Neural crest cell (in vitro differentiated cells): ENCODE data around the gene DDX10. TPM values are rescaled to one million over a fixed set of nuclear protein-coding genes. Genes with fewer than 3 reads are reported as not detected.
A peak's percentile ranks its signal among the peaks of the same experiment; 100 is the strongest.

Experiments
- DNase-seq: peaks from one replicate; pipeline ENCODE4 v3.0.0; 2021; ENCODE audit warnings: low read depth, mixed read lengths, low spot score
- H3K27ac Mint-ChIP-seq: one replicate; pipeline ENCODE4 v1.8.0; 2021; ENCODE audit warnings: mild to moderate bottlenecking, mixed read lengths; ENCODE audit not compliant: unreplicated experiment
- H3K27me3 Mint-ChIP-seq: 2 replicates; pipeline ENCODE4 v1.8.0; 2021; ENCODE audit warnings: low read depth, mild to moderate bottlenecking, mixed read lengths
- H3K36me3 Mint-ChIP-seq: 2 replicates; pipeline ENCODE4 v1.8.0; 2021; ENCODE audit warnings: low read depth, mild to moderate bottlenecking, mixed read lengths
- H3K4me1 Mint-ChIP-seq: 2 replicates; pipeline ENCODE4 v1.8.0; 2021; ENCODE audit warnings: mixed read lengths
- H3K4me3 Mint-ChIP-seq: one replicate; pipeline ENCODE4 v1.8.0; 2021; ENCODE audit warnings: mild to moderate bottlenecking, mixed read lengths
- H3K9me3 Mint-ChIP-seq: 2 replicates; pipeline ENCODE4 v1.8.0; 2021; ENCODE audit warnings: mixed read lengths
- CTCF ChIP-seq: fragments of 200-600 bp; sonication (generic); conservative IDR thresholded peaks from 2 replicates; pipeline ENCODE4 v1.5.0; 2021; ENCODE audit warnings: antibody characterized with exemption, mild to moderate bottlenecking
- total RNA-seq: library from RNA; stranded (reverse); gene quantifications from 2 replicates; pipeline ENCODE4 v1.2.1, GENCODE V29; 2021

DDX10 gene
- total RNA-seq, 1 donor from 2014 or later: 38.5 TPM

GRCh38 chr11:108891909-108892511 lies 227.1 kb downstream of the DDX10 start:
- peaks cover 16% of the 10 kb centered on the region for H3K4me1 Mint-ChIP-seq
- no peak for TF ChIP-seq CTCF
- H3K27ac Mint-ChIP-seq: no peak overlapping the region
- no peak overlapping the region for H3K4me3 Mint-ChIP-seq
- H3K9me3 Mint-ChIP-seq: no peaks in the 10 kb centered on the region
- no peak for DNase-seq
- H3K27me3 Mint-ChIP-seq: no peaks in the 10 kb centered on the region
- no peaks in the 10 kb centered on the region for H3K36me3 Mint-ChIP-seq

GRCh38 chr11:108895579-108896480 lies 231.0 kb downstream of the DDX10 start:
- TF ChIP-seq CTCF: no peak
- Mint-ChIP-seq H3K36me3 (no peaks in the 10 kb centered on the region), H3K27ac (peak overlapping the region; percentile 37), H3K4me1 (peaks cover 26% of the 10 kb centered on the region), H3K9me3 (no peaks in the 10 kb centered on the region), H3K4me3 (no peak overlapping the region), H3K27me3 (peaks cover 2% of the 10 kb centered on the region)
- DNase-seq: no peak

- DNase-seq: no peak
- Mint-ChIP-seq H3K4me1 (peaks cover 34% of the 10 kb centered on the region), H3K9me3 (no peaks in the 10 kb centered on the region), H3K27me3 (peaks cover 8% of the 10 kb centered on the region), H3K36me3 (no peaks in the 10 kb centered on the region), H3K27ac (no peak overlapping the region), H3K4me3 (peak overlapping the region; percentile 15)
- no peak for TF ChIP-seq CTCF
These were observed 232.2 kb downstream of the DDX10 start for GRCh38 chr11:108897071-108897481.

- Mint-ChIP-seq H3K4me1 (peaks cover 35% of the 10 kb centered on the region), H3K9me3 (no peaks in the 10 kb centered on the region), H3K36me3 (no peaks in the 10 kb centered on the region), H3K27me3 (peaks cover 9% of the 10 kb centered on the region), H3K27ac (no peak overlapping the region), H3K4me3 (no peak overlapping the region)
- TF ChIP-seq CTCF: no peak
- DNase-seq: no peak
These were observed 233.0 kb downstream of the DDX10 start for GRCh38 chr11:108897916-108898315.

- H3K4me1 Mint-ChIP-seq: peaks cover 28% of the 10 kb centered on the region
- no peaks in the 10 kb centered on the region for H3K36me3 Mint-ChIP-seq
- no peak for DNase-seq
- no peak overlapping the region for H3K4me3 Mint-ChIP-seq
- H3K27me3 Mint-ChIP-seq: peaks cover 23% of the 10 kb centered on the region
- no peaks in the 10 kb centered on the region for H3K9me3 Mint-ChIP-seq
- no peak for TF ChIP-seq CTCF
- H3K27ac Mint-ChIP-seq: no peak overlapping the region
These were observed 236.5 kb downstream of the DDX10 start for GRCh38 chr11:108901359-108901758.
